Islet of Langerhans (tissue), 1 donor: ENCODE measurements around the gene NAT9.

Source experiments
- FAIRE-seq: peaks from one replicate; lab custom pipeline; 2011; peaks lifted over from hg19 to GRCh38; lab: Jason Lieb, UNC

NAT9 gene

GRCh38 chr17:74744349-74744713 lies 31.8 kb downstream of the NAT9 start:
- FAIRE-seq: no peak

DNA sequence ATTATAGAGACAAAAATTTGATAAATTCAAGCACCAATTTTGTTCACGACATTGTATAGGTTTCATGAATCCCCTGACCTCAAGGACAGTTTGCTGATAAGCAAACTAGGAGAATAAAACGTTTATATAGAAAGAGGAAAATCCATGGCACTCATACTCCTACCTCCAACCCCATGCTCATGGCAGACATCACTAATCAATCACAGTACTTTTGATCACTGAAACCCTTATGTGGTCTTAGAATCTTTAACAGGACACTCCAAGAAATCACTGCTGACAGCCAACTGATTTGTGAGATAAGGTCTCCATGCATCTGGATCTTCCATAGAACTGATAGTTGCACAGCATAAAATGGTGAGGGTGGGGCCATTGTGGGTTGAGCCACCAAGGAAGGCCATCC lies 32.4 kb downstream of the NAT9 start:
- no peak for FAIRE-seq

DNA sequence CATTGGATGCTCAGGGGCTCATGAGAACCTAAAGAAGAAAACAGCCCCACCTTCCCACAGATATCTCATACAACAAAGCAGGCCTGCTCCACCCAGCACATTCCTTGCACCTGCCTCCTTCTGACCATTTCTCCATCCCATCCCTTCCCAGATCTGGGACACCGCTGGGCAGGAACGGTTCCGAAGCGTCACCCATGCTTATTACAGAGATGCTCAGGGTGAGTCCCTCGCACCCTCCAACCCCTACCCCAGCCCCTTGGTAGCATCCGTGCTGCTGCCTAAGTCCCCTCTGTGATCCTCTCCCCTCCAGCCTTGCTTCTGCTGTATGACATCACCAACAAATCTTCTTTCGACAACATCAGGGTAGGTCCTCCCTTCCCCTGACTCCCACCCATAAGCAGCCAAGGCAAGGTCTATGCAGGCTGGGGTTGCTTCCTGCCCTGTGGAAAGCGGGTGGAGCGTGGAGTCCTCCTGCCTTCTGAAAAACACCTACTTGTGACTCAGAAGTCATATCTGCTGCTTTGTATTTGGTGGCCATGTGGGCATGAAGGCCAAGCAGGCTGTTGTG lies 33.1 kb downstream of the NAT9 start:
- no peak for FAIRE-seq

- no peak for FAIRE-seq
Observed at GRCh38 chr17:74742153-74742515, 34.0 kb downstream of the NAT9 start.

DNA sequence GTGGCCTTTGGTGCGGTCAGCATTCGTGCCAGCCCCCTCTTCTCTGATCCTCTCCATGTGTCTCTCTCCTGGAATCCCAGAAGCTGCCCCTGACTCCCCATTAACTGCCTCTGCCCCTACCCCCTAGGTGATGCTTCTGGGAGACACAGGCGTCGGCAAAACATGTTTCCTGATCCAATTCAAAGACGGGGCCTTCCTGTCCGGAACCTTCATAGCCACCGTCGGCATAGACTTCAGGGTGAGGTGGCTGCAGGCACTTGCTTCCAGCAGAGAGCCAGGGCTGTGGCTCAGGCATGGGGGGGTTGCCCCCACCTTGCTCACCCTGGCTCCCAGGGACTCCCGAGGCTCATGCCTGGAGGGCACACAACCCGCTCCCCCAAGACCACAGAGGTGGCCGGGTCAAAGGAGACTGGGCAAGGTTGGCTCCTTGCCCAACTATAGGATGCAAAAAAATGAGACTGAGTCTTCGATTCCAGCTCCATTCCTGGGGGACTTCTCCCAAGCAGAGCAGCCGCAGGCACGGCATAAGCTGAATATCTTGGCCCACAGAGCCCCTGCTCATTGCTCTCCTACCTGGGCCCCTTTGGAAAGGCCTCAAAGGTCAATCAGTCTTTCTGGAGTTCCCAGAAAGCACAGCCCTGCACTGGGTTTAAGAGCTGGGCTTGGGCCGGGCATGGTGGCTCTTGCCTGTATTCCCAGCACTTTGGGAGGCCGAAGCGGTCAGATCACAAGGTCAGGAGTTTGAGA lies 35.3 kb downstream of the NAT9 start:
- FAIRE-seq: no peak

DNA sequence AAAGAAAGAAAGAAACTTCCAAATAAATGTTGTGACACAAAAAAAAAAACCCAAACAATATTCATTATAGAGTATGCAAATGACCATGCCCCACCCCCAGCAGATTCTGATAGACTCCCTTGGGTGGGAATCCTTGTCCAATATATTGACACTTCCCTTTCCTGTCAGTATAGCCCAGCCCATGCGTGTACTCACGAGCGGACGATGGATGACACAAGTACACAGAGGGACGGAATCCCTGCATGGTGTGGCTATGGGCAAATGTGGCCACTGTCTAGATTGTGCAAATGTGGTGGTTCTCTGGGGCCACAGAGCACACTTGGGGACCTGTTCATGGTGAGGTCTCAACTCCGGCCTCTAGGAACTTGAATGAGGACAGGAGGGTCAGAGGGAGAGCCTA lies 36.0 kb downstream of the NAT9 start:
- no peak for FAIRE-seq

GRCh38 chr17:74739227-74739831 lies 36.8 kb downstream of the NAT9 start:
- no peak for FAIRE-seq

DNA sequence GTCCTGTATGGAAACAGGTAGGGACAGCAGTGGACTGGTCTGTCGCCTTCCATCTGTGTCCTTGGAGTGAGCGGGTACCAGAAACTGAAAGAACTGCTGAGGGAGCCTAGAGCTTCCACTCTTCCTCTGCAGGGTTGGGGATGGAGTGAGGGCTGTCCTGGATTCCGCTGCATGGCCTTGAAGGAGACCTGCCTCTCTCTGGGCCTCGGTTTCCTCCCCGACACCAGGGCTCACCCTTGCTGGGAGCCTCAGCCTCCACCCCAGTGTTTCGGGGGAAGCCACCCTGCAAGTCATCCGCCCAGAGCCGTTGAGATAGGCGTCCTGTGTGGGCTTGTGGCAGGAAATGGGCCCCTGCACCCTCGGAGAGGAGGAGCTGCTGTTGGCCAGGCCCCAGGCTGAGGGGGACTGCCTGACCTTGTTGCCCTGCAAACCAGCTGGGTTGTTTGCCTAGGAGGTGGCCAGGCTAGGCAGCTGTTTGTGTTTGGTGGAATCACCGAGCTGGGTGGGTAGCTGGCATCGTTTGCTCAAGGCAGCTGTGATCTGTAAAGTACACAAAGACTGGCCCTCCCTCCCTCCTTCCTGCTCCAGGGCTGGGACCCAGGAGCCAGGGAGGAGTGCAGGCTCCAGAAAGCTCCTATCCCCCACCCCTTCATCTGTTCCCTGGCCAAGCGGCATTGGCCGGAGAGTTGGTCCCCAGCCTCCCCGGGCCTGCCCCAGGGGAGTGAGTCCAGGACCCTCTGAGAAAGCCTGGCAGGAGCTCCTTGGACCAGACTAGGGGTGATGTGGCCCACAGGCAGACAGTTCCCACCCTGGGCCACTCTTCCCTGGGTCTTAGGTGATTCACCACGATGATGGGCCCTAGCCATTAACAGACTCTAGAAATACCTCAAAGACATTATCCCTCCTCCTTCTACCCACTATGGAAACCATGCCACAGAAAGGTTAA lies 37.8 kb downstream of the NAT9 start:
- FAIRE-seq: no peak

DNA sequence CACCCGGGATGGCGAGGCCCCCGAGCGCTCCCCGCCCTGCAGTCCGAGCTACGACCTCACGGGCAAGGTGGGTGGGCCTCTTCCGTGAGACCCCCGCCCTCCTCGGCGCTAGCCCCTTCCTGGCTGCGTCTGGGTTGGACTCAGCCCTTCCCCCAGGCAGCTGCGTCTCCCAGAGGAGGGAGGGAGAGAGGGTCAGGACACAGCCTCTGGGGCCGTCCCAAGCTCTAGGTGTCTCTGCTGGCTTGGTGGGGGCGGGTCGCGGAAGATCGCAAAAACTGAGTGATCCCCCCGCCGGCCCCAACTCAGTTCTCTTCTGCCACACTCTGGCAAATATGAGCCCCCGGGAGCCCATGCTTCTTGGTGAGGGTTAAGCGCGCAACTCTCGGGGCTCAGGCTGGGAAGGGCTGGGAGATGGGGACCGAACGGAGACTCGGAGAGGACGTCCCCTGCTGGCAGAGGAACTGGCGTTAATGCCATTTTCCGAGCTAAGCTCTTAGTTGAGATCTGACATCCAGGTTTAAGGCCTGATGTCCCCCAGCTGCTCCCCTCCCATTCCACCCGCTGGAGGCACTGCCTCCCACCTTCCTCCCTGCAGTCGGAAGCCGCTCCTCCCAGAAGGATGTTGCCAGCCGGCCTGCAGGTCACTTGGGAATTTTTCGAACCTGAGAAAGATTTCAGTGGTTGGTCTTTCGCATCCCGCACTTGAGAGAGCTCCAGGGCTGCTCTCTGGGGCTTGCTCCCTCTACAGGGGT lies 38.7 kb downstream of the NAT9 start:
- FAIRE-seq: no peak

- no peak for FAIRE-seq
Observed at GRCh38 chr17:74736513-74737298, 39.4 kb downstream of the NAT9 start, which contains the start of gene RAB37. Gene RAB37 (plus strand): TSS chr17:74737256. CDS start chr17:74737273, 17 bp downstream.

DNA sequence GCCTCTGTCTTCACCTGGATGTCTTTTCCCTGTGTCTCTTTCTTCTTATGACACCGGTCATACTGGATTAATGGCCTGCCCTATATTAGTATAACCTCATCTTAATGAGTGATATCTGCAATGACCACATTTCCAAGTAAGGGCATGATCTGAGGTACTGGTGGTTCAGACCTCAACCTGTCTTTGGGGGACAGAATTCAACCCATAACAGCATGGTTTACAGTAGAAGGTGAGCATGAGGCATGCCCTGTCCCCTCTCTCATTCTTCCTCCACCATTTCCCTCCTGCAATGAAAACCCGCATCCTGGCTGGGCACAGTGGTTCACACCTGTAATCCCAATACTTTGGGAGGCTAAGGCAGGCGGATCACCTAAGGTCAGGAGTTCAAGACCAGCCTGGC lies 41.9 kb downstream of the NAT9 start:
- no peak for FAIRE-seq

GRCh38 chr17:74733365-74734122 lies 42.6 kb downstream of the NAT9 start:
- FAIRE-seq: no peak

DNA sequence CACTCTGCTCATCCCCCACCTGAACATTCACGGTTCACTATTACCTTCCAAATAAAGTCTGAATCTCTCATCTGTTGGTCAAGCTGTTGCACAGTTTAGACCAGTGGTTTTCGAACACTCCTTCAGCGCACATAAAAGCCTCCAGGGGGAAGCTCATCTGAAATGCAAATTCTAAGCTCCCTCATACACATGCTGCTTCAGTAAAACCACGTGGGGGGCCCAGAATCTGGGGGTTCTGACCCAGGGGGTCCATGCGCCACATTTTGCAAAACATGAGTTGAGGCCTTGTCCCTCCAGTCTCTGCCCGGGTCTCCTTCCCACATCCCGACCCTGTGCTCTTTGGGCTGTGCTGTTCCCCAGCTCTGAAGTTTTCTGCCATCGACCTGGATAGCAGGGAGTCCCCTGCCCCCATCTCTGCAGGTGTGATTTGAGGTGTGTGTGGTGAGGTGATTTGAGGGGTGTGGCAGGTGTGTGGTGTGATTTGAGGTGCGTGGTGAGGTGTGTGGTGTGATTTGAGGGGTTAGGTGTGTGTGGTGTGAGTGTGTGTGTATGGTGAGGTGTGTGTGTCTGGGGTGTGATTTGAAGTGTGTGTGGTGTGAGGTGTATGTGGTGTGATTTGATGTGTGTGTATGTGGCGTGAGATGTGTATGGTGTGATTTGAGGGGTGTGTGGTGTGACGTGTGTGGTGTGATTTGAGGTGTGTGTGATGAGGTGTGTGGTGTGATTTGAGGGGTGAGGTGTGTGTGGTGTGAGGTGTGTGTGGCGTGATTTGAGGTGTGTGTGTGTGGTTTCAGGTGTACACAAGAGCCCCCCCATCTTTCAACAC lies 43.9 kb downstream of the NAT9 start:
- no peak for FAIRE-seq

DNA sequence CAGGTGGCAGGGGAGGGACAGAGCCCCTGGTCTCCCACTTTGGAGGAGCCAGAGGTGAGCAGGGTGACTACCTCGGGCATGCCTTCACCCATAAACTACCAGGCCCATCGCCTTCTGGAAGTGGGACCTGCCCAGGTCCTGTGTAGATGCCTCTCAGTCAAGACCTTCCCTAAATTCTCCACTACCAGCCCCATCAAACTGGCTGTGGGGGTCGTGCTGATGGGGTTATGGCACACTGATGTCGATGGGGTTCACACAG lies 44.9 kb downstream of the NAT9 start:
- FAIRE-seq: no peak

- no peak for FAIRE-seq
Observed at GRCh38 chr17:74730491-74731346, 45.4 kb downstream of the NAT9 start.

GRCh38 chr17:74729866-74730265 lies 46.3 kb downstream of the NAT9 start:
- no peak for FAIRE-seq

- no peak for FAIRE-seq
Observed at GRCh38 chr17:74729368-74729767, 46.8 kb downstream of the NAT9 start.

DNA sequence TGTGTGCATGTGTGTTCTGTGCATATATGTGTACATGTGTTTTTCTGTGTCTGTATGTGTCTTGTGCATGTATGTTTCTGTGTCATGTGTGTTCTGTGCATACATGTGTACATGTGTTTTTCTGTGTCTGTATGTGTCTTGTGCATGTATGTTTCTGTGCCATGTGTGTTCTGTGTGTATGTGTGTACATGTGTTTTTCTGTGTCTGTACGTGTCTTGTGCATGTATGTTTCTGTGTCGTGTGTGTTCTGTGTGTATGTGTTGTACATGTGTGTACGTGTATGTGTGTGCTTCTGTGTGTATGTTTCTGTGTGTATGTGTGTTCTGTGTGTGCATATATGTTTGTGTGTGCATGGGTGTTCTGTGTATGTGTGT lies 47.5 kb downstream of the NAT9 start:
- no peak for FAIRE-seq
